ENCODE data around the gene PRICKLE3.

GRCh38 chrX:49214416-49214815 lies 28.2 kb upstream of the PRICKLE3 start:
- TF ChIP-seq, protein P1, sequence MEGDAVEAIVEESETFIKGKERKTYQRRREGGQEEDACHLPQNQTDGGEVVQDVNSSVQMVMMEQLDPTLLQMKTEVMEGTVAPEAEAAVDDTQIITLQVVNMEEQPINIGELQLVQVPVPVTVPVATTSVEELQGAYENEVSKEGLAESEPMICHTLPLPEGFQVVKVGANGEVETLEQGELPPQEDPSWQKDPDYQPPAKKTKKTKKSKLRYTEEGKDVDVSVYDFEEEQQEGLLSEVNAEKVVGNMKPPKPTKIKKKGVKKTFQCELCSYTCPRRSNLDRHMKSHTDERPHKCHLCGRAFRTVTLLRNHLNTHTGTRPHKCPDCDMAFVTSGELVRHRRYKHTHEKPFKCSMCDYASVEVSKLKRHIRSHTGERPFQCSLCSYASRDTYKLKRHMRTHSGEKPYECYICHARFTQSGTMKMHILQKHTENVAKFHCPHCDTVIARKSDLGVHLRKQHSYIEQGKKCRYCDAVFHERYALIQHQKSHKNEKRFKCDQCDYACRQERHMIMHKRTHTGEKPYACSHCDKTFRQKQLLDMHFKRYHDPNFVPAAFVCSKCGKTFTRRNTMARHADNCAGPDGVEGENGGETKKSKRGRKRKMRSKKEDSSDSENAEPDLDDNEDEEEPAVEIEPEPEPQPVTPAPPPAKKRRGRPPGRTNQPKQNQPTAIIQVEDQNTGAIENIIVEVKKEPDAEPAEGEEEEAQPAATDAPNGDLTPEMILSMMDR (IDR thresholded peaks at IDR 0.05), result no peak
- no peak for TF ChIP-seq POLR2A (IDR thresholded peaks at IDR 0.05)
